CD4-positive, alpha-beta T cell treated with Interleukin-17A for 1 hour (primary cell): ENCODE measurements around the gene MBNL1.
"Not testable (repeated sequence)": the region's sequence is repeated elsewhere in the genome, so short reads cannot be mapped to it uniquely, and the experiment has no call there.

Experiments
- DNase-seq: peaks from one replicate; pipeline ENCODE4 v3.0.0-alpha.2; 2020

Gene MBNL1

DNA sequence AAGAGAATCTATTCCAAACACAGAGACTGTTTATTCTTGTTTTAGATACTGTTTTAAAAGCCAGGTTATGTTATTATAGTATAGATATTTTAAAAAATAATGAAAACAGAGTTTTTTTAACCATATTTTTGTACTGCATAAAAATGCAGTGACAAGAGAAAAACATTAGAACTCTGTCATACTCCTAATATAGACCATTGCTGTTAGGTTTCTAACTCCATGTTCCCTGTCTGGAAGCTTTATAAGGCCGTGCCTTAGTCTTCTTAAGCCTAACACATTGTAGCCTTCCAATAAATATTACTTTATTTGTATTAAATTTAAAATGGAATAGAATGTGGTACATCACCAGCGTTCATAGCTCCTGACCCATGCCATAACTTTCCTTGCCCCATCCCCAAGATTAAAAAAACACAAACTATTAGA, 53.2 kb downstream of the MBNL1 start:
- DNase-seq = no peak

GRCh38 chr3:152322756-152323155, 54.0 kb downstream of the MBNL1 start:
- DNase-seq = peak; percentile 51

- DNase-seq = peak; percentile 55
These were observed 55.1 kb downstream of the MBNL1 start for GRCh38 chr3:152323834-152324233.

DNA sequence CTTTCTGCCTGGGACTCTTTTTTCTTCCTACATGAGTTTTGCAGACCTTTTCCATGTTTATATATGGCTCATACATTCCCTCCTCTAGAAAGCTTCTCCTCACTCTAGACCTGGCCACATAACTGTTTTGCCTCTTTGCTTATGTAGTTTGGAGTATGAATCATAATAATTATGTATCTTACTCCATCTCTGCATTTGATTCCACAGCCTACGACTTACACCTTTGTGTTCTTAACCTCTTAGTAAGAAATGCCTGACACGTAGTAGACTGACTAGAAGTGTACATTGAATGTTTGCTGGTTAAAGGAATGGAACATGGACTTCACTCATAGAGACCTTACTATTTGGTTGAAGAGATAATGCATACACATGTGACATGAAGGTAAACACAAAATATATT, 56.4 kb downstream of the MBNL1 start:
- no peak for DNase-seq

- no peak for DNase-seq
These were observed 58.5 kb downstream of the MBNL1 start for GRCh38 chr3:152327203-152327602.

DNA sequence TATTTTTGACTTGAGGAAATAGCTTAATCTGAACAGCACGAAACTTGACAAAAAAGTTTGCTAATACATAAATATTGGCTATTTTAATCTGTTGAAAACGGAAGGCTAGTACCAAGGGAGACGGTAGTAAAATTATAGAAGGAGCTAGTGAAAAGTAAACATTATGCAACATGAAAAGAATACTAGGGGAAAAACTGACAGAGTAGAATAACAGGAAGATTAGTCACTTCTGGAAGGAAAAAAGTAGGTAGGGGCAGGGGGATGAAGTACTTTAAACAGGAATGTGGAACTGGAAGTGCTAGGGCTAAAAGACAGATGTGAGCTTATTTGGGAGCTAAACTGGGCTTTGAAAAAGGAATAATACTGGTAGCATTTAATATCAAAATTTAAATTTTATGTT, 60.1 kb downstream of the MBNL1 start:
- no peak for DNase-seq

DNA sequence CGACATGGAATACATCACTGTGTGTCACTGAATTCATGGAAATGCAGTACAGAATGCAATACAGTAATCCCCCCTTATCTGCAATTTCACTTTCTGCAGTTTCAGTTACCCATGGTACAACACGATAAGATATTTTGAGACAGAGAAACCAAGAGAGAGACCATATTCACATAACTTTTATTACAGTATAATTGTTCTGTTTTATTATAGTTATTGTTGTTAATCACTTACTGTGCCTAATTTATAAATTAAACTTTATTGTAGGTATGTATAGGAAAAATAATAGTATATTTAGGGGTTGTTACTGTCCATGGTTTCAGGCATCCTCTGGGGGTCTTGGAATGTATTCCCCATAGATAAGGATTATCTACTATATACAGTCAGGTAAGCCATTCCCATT, 61.8 kb downstream of the MBNL1 start:
- no peak for DNase-seq

DNA sequence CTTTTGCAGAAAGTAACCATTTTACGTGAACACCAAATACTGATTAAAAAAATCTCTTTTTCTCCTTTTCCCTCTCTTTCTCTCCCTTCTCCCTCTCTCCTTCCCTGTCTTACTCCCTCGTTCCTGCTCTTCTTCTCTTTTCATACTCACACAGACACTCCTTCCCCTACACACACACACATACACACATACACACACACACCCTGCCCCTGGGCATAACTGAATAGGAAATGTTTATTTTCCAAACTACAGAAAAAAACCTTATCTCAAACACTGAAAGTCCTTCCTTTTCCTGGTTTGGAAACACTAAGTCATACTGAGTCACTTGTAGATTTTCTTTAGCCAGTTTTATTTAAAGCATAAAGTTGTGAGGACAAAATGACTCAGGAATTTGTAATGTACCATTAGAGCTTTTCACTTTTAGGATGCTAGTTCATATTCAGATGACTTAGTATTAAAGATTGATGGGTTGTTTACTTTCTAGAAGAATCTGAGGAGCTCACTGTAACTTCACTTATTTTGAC, 62.4 kb downstream of the MBNL1 start:
- DNase-seq = no peak

DNA sequence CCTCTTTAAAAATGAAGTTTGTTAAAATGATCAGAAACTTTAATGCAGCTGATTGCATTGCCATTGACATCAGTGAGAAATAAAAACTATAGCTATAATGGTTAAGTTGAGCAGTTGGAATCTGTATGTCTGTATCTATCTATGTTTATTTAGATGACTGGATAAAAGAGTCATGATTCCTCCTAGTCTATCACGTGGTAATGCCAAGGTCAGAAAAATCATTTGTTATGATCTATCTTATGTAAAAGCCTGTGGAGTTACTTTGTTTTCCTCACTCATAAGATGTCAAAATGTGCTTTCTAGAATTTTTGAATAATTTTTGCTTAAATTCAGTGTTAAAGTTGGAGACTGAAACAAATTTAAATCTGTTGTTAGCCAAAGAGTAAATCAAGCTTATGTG, 63.3 kb downstream of the MBNL1 start:
- no peak for DNase-seq

GRCh38 chr3:152333928-152334327, 65.2 kb downstream of the MBNL1 start:
- DNase-seq = no peak

GRCh38 chr3:152334761-152335160, 66.0 kb downstream of the MBNL1 start:
- DNase-seq = no peak

- DNase-seq = no peak
These were observed 66.5 kb downstream of the MBNL1 start for GRCh38 chr3:152335273-152335672.

- not testable (repeated sequence) for DNase-seq
These were observed 68.6 kb downstream of the MBNL1 start for GRCh38 chr3:152337337-152337736.

DNA sequence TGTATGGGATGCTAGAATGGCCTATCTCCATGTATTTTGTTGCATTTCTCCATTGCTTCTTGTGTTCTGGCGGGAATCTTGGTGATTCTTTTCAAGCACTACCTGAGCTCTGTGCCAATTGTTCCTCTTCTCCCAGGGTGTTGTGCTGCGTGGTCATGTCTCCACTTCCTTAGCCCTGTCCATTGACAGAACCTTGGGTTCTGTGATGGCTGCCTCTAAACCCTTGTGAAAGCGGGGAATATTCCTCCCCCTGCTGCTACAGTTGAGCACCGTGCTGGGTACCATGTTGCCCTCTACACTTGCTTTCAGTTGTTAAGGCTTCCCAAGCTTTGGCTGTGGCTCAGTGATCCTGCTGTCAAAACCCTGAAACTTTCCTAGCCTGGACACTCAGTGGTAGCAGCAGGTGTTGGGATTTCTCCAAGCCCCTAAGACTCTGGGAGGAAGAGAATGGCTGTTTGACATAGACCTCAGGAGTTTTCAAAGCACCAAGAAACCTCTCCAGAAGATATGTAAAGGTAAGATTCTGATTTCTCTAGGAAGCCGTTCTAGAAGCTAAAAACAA, 69.5 kb downstream of the MBNL1 start:
- DNase-seq = no peak

DNA sequence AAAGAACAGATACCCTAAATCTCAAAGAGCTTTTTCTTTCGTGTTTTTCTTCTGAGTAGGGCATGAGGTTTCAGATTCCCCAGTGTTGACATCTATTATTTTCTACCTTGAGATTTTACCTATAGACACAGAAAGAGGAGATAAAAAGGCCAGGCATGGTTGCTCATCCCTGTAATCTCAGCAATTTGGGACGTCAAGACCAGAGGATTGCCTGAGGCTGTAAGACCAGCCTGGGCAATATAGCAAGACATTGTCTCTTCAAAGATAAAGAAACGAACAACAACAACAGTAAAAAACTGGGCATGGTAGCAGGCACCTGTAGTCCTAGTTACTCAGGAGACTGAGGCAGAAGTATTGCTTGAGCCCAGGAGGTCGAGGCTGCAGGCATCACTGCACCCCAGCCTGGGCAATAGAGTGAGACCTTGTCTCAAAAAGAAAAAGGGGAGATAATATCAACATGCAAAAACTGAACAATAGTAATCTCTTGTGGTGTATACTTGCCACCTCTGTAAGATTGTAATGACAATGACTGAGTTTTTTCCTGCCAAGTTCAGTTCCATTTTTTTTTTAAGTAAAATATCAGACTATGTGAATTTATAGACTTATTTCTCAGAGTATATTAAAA, 71.3 kb downstream of the MBNL1 start:
- DNase-seq = no peak

DNA sequence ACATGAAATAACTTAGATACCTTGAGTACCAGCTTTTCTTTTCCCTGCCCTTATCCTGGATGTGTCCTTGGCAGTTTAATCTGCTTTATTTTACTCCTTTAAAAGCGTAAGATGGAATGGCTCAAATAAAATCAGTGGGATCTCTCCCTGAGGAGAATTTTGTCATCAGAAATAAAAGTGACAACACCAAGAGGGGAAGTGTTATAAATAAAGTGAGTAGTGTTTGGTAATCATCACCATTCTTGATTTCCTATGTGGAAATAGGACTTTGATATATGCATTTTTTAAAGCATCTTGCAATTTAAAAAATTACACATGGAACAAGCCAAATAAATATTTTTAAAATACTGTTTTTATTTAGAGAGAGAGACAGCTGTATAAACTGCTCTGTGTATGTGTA, 76.5 kb downstream of the MBNL1 start:
- DNase-seq = no peak

- no peak for DNase-seq
These were observed 77.3 kb downstream of the MBNL1 start for GRCh38 chr3:152346058-152346457.

DNA sequence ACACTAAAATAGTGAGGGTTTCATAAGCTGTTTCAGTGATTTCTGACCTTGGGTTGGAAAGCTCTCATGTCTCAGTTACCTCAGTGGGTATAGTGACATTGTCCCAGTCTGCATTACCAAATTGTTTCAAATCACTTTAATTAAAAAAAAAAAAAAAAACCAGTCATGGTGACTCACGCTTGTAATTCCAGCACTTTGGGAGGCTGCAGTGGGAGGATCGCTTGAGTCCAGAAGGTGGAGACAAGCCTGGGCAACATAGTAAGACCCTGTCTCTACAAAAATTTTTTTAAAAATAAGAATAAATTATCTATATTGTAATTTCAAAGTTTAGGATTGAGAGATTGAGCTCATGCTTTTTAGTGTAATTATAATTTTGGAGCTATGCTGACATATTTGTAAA, 78.0 kb downstream of the MBNL1 start:
- DNase-seq = no peak

- DNase-seq = no peak
These were observed 79.9 kb downstream of the MBNL1 start for GRCh38 chr3:152348436-152349177.

GRCh38 chr3:152349392-152349791, 80.7 kb downstream of the MBNL1 start:
- no peak for DNase-seq

DNA sequence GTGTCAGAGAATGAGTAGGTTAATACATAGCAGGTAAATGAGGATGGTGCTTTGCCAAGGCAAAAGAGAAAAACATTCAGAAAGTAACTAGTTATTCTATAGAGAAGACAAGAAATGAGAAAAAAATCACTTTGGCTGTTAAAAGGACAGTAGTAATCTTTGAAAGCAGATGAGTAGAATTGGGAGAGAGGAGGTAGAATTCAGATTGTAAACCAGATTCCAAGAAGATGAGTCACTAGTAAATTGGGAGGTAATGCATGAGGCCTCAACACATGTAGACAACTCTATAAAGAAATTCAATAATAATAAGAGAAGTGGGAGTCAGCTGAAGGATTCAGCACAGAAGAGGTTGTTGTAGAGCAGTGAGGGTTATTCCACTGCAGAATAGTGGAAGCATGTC, 81.4 kb downstream of the MBNL1 start:
- DNase-seq = no peak

DNA sequence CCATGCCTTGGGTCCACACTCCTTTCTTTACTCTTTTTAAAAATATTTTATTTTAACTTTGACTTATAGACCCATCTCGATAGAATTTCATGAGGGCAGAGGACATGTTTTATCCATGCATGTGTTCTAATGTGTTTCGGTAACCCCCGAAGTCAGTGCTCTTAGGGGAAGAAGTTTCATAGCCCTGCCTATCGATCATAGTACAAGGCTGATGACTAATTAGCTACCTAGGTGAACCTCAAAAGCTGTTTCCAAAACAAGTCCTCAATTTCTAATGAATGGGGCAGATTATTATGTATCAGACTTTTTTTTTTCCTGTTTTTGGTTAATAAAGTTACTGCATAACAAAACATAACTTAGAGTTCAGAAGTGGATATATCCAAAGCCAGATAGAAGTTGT, 82.0 kb downstream of the MBNL1 start:
- no peak for DNase-seq

GRCh38 chr3:152352554-152352953, 83.8 kb downstream of the MBNL1 start:
- DNase-seq = no peak

DNA sequence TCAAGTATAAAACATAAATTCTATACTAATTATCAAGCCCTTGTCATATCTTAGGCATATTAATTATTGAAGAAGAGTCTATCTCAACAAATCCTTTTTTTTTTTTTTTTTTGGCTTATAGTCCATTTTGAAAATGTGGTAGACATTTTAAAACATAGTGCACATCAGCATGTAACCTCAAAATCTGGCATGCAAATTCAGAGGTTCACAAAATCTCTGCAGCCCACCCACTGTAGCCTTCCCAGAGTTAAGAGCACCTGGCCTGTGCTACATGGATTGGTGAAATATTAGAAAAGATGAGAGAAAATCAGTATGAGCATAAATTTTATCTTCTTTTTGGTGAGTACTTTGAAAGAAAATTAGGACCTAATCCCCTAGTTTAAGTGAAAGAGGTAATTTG, 84.8 kb downstream of the MBNL1 start:
- DNase-seq = no peak
